PC-9 (cell line): ENCODE measurements around the gene RAPGEF6.

Experiments used
- CTCF ChIP-seq: fragments of 200-600 bp; sonication (generic); conservative IDR thresholded peaks from 2 replicates; pipeline ENCODE4 v1.6.1; 2017; ENCODE audit warnings: mixed run types, antibody characterized with exemption, mild to moderate bottlenecking, moderate library complexity
- EZH2 ChIP-seq: fragments of 200-600 bp; sonication (generic); IDR thresholded peaks from 2 replicates; pipeline ENCODE4 v1.8.0; 2017; ENCODE audit warnings: antibody characterized with exemption, low read depth

GRCh38 chr5:131541762-131542161, 93.3 kb downstream of the RAPGEF6 start:
- TF ChIP-seq CTCF (no peak), EZH2 (no peak)
